ENCODE measurements around the gene MYO3A.

MYO3A gene, protein sequence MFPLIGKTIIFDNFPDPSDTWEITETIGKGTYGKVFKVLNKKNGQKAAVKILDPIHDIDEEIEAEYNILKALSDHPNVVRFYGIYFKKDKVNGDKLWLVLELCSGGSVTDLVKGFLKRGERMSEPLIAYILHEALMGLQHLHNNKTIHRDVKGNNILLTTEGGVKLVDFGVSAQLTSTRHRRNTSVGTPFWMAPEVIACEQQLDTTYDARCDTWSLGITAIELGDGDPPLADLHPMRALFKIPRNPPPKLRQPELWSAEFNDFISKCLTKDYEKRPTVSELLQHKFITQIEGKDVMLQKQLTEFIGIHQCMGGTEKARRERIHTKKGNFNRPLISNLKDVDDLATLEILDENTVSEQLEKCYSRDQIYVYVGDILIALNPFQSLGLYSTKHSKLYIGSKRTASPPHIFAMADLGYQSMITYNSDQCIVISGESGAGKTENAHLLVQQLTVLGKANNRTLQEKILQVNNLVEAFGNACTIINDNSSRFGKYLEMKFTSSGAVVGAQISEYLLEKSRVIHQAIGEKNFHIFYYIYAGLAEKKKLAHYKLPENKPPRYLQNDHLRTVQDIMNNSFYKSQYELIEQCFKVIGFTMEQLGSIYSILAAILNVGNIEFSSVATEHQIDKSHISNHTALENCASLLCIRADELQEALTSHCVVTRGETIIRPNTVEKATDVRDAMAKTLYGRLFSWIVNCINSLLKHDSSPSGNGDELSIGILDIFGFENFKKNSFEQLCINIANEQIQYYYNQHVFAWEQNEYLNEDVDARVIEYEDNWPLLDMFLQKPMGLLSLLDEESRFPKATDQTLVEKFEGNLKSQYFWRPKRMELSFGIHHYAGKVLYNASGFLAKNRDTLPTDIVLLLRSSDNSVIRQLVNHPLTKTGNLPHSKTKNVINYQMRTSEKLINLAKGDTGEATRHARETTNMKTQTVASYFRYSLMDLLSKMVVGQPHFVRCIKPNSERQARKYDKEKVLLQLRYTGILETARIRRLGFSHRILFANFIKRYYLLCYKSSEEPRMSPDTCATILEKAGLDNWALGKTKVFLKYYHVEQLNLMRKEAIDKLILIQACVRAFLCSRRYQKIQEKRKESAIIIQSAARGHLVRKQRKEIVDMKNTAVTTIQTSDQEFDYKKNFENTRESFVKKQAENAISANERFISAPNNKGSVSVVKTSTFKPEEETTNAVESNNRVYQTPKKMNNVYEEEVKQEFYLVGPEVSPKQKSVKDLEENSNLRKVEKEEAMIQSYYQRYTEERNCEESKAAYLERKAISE (N-terminal part only)

DNA sequence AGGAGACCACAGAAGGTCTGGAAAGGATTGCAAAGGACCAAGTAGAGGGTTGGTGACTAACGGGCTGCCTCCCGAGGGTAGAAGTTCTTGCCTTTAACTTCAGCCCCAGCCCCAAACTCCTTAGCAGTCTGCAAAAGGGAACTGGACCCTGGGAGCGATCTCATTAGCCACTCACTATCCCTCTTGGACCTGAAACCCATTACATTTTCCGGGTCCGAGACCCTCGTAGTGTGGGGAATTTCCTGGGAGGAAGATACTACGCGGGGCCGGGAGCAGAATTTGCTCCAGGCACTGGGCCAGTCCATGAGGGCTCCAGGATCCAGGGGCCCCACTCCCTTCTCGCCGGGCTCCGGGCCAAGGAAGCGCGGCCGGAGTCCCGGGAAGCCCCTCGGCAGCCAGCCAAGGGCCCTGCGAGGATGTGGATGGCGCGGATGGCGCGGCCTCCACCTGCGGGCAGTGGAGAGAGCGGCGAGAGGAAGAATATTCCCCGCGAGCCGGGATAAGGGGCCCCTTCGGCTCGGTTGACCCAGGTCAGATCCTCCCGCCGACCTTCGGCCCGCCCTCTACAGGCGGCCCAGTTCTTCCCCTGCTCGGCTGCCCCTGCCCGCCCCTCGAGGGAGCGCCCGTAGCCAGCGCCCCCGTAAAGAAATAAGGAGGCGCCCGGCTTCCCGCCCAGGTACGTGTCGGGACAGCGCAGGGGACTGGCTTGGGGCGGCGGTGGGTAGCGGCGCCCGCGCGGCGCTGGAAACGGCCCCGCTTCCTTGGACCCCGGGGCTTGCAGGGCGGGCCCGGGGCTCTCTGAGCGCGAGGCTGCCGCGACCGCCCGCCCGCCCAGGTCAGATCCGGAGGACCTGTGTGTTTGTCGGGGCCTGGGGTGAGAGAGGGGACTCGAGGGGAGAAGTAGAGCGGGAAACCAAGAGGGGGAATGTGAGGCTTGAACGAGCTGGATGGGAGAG, at the start of gene MYO3A:
MYO3A (plus strand) TSS at position 577 of the 956 bp plus-strand sequence. CDS start 17,882 bp downstream, outside the sequence.
- DNase-seq (ENCODE audit: low read depth, low spot score): no peak

DNA sequence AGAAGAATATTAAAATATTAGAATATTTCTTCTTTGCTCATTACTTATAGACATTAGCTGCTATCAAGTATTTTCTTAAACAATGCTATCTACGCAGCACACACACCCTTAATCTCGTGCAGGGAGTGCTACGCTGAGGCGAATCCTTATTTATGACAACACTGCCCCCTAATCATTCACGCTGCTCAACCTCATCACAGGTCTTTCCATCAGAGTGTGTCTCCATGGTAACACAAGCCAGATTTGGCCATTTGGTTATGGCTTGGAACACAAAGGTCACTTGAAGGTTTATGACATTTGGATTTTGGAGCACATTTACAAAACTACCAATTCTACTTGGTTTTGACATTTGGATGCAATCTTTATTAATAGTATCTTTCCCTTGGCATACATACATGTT, 45.4 kb upstream of the MYO3A start:
- no peak for DNase-seq (ENCODE audit: low read depth, low spot score)

DNA sequence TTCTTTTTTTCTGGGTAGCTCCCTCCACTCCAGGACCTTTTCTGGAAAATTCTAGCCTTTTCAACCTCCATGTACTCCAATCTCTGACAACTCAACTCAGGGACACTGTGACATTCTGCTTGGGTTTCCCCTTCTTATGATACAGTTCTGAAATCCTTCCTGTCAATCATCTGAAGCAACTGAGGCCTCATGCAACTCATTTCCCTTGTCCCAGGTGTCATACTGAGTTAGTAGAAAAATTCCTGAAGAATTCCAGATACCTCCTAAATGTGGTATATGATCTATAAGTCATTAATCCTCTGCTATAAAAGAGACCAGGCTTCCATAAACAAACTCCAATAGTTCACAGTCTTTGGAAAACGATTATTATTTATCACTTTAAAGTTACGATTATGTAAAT, 43.0 kb upstream of the MYO3A start:
- DNase-seq (ENCODE audit: low read depth, low spot score): no peak

DNA sequence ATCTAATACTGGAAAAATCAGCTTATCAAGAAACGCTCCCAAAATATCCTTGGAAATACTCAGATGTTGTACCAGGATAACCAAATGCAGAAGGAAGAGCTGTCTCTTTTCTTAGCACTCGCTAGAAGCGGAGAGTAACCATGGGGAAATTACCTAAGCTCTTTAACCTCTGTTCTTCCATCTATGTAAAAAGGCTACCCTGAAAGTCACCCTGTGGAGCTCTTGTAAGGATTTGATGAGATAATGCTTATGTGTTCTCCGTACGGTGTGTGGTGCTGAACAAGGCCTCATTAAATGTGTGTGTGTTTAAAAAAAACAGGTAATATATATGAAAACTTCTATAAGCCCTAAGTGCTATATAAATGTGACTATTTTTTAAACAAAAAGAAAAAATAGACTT, 38.2 kb upstream of the MYO3A start:
- DNase-seq (ENCODE audit: low read depth, low spot score): no peak

DNA sequence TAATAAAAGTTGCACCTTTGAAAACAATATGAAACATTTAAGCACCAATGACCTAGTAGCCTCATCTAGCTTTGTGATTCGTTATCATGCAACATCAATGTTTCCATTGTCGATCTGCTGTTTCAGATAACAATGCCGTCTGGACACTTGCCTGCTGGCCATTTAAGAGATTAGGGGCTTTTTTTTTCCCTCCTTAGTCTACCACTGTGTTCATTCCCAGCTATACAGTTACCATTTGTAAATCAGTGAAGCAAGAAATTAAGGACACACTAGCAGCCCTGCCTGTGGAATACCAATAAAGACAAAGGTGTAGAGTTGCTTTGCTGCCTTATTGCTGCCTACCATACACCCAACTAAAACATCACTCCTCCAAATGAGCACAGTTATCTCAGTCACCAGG, 37.6 kb upstream of the MYO3A start:
- no peak for DNase-seq (ENCODE audit: low read depth, low spot score)

DNA sequence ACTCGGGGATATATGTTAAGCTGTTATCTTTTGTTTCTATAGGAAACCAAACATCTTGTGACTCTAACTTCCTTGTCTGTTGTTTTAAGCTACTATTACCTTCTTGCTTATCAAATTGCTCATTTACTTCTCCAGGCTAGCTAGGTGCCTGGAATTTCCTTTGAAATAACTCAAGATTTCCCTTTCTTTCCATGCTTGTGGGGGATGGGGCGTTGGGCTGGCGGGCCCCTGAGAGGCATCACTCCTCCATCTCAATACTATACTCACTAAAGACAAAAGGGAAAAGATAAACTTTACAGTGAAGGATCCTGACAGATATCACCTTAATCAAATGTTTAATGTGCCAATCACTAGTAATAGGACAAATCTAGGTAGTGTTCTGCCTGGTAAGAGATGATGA, 34.7 kb upstream of the MYO3A start:
- DNase-seq (ENCODE audit: low read depth, low spot score): no peak

DNA sequence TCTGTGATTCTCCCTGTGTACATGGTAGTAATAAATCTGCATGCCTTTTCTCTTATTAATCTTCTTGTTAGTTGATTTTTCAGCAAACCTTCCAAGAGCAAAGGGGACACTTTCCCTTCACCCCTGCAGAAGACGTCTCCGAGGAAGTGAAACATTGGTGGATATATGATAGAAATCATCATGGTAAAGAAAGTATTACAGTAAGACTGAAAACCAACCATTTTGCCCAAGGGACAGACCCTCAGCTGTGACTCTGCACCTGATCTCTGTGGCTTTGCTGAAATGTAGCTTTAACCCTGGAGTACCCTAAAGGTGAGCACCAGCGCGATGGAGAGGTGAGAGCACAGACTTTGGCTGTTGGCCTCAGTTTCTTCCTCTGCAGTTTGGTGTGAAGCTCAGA, 32.8 kb upstream of the MYO3A start:
- DNase-seq (ENCODE audit: low read depth, low spot score): no peak

DNA sequence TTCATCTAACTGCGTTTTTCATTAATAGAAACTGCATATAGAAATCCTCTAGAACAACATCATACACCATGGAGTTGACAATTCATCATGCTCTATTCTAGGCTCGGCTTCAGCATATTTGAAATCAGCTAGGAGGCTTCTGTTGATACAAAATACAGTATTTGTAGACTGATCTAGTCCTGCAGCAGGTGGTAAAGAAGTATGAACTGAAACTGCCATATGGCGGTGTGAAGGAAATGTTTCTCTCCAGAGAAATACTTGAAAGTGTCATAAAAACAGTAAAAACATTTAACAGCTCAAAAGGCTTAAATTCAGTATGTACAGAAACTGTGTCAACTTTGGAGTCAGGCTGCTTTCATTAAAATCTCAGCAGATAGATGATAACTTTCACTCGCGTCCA, 32.0 kb upstream of the MYO3A start:
- DNase-seq (ENCODE audit: low read depth, low spot score): no peak

DNA sequence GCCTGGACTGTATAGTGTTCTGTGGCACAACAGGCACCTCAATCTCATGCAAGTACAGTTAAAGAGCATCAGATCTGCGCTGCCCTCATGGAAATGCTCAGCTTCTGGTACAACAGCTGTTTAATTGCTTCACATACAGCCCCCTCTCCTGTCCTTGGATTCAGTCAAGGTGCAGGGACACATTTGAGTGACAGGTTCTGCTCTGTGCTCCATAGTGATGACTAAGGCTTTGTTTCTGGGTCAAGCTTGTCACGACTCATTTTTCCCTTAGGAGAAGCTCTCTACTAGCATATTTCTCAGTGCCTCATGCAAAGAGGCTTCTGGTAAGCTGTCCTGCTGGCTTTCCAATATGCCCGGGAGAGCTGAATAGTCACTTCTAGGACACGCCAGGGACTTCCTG, 26.8 kb upstream of the MYO3A start:
- no peak for DNase-seq (ENCODE audit: low read depth, low spot score)

DNA sequence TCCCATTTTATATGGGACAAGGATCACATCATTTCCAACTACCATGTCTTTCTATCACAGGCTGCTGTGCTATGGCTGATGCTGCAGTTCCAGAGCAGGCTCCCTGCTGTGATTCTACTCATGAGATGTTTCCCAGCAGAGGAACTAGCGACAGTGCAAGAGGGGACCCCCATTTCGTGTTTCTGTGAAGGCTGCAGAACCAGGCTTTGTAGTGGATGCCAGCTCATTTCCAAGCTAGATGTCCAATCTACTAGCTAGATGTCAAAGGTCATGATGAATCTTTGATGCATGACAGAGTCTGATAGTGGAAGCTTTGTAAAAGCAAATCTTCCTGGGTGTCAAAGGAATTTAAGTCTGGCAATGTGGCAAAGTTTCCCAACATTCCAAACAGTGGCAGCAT, 21.2 kb upstream of the MYO3A start:
- no peak for DNase-seq (ENCODE audit: low read depth, low spot score)

DNA sequence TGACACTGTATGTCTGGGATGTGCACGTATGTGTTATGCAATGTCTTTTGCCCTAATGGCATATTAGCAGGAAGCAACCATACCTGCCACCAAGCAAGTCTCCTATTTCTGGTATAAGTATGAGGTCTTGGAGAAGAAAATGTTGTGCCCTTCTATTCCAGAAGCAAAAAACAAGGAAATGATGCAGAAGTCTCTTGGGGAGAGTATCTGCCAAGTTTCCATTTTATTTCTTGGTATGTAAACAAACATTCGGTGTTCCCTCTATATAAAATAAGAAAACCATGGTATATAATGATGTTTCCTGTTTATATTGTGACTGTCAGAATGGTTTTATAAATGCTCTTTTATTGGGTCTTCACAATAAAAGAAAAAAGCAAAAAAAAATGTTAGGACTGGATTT, 19.3 kb upstream of the MYO3A start:
- DNase-seq (ENCODE audit: low read depth, low spot score): no peak

DNA sequence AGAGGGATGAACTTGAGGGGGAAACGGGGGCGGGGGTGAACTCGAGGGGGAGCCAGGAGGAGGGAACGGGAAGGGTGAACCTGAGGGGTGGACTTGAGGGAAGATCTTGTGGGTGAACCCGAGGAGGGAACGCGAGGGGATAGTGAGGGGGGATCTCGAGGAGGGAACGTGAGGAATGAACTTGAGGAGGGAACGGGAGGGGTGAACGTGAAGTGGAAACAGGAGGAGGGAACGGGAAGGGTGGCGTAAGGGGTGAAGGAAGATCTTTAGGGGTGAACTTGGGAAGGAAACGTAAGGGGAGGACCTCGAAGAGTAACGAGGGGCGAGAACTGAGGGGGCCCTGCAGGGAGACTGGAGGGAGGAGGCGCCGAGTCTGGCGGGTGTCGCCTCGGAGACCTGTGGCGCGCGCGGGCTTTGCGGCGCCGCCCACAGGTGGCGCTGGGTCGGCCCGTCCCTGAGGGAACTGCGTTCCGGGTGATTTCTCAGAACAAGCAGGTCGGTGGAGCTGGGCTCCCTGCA, 651 bp downstream of the MYO3A start:
- DNase-seq (ENCODE audit: low read depth, low spot score): no peak

DNA sequence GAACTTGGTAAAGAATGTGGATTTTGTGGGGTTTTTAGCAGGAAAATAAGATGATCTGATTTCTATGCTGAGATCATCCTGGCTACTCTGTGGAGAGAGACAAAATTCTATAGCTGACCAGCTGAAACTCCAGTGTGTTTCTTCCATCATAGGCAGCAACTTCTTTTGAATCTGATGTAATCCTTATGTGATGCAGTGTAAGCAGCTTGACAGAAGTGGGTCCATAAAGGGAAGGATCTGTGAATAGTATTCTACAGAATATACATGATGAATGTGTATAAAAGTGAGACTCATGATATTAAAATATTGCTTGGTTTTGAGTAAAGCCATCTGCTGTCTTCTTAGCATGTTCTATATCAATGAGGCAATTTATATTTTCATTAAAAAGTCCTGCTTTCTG, 4.4 kb downstream of the MYO3A start:
- DNase-seq (ENCODE audit: low read depth, low spot score): no peak

DNA sequence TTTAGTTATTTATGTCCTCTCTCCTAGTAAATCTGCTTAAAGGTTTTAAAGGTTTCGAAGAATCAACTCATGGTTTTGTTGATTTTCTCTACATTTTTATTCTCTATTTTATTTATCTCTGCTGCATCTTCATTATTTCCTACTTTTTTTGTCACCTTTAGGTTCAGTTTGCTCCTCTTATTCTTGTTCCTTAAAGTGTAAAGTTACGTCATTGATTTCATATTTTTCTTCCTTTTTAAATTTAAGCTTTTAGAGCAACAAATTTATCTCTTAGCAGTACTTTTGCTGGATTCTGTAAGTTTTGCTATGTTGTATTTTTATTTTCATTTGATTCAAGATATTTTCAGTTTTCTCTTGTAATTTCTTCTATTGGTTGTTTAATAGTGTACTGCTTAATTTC, 10.7 kb downstream of the MYO3A start:
- no peak for DNase-seq (ENCODE audit: low read depth, low spot score)

DNA sequence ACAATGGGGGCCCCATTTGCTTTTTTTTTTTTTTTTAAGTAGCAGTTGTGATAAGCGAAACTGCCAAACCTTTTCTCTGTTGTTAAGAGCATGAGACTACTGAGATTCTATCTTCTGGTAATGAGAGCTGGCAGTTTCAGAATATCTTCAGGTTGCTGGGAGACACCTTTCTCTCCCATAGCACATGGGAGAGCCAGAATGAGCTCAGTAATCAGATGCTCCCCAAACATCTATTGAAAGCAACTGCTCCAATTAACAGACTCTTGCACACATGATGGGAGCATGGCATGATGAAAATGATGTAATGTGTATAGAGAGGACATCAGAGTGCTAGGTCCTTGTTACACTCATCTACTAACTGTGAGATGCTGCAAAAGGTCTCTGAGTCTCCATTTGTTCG, 18.8 kb downstream of the MYO3A start:
- no peak for DNase-seq (ENCODE audit: low read depth, low spot score)

DNA sequence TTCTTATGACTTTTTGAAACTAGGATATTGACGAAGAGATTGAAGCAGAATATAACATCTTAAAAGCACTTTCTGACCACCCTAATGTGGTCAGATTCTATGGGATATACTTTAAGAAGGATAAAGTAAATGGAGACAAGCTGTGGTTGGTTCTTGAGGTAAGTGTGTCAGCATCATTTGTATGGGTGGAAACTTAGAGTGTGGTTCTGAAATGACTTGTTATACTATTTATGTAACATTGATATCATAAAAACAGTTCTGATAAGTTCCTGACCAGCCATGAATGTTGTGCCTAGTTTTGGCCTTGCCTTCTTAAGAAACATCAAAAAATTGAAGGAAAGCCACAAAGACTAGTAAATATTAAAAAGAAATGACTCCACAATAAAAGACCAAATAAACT, 20.8 kb downstream of the MYO3A start:
- no peak for DNase-seq (ENCODE audit: low read depth, low spot score)

DNA sequence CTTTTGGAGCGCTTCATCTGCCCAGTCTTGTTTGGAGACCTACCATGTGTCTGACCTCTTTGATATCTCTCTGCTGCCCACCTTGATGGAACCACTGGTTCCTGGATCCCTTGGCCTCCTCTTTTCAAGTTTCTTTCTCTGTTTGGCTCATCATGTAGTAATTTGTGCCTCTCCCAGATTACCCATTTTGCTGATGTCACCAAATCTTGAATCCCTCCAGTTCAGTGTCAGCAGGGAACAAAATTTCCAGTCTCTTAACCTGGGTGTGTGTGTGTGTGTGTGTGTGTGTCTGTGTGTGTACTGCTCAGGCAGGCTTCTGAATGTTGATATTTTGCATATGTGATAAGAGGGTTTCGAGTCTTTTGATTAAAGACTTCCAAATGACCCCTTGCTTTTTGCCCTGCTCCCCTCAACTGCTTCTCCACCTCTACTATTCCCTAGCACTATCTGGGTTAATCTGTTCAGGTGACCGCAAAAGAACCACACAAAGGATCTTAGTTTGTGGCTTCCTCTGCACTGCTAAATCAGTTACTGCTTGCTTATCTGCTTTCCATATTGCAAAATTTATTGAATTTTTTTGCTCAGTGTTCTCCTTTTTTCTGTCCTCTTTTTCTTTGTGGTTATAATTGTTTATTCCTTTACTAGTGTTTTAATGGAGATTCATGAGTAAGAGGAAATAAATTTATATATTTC, 25.7 kb downstream of the MYO3A start:
- no peak for DNase-seq (ENCODE audit: low read depth, low spot score)

DNA sequence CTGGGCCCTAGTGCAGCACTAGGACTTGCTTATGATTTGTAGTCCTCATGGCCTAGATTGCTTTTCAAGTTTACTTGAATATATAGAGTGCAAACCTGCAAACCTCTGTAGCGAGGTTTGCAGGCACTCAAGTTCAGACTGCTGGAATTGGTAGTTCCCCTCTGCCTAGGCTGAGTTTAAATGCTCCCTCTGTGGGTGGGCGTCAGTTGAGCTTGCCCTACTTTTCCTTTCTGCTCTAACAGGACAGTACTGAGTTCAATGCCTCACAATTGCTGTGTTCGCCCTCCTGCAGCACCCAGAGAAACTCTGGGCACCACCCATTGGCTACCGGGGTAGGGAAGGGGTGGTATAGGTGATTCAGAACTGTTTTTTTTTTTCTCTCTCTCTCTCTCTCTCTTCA, 31.6 kb downstream of the MYO3A start:
- DNase-seq (ENCODE audit: low read depth, low spot score): no peak

DNA sequence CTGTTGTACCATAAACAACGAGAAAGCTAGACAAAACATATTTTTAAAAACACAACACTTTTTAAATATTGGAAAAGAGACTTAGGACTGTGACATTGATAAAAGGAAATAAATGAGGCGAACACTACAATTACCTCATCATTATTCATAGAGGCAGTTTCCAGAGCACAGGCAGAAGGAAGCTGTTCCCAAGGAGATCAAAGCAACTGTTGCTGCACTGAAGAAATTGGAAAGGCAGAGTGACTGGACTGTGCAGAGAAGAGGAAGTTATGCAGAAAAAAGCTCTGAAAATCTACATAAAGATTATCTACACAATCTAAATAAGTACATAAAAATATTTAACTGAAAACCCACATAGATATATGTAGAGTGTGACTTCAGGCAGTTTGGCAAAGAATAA, 32.8 kb downstream of the MYO3A start:
- DNase-seq (ENCODE audit: low read depth, low spot score): no peak

DNA sequence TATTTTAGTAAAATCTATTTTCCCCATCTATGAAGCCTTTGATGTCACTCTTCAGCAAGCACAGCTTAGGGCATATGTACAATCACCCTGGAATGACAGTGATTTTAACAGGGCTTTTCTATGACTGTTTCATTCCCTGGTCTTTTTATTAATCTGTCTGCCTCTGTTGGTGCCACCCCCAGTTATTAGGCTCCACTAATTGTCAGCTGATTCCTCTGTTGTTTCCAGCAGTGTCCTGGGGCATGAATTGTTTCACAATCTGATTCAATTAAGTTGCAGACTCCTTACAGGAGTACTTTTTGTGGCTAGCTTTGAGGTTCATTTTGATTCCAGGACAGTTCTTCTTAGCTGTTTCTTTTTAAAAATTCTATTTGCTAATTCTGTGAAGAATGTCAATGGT, 38.6 kb downstream of the MYO3A start:
- DNase-seq (ENCODE audit: low read depth, low spot score): no peak

All from brain pericyte (primary cell).